WTC11 (cell line): ENCODE results near the gene CCDC116.

ENCODE experiments used
- CDX4 ChIP-seq: fragments of 250-450 bp; sonication (Bioruptor Pico); IDR thresholded peaks from 2 replicates; pipeline ENCODE4 v1.9.0; 2021; ENCODE audit warnings: moderate library complexity, mild to moderate bottlenecking, inconsistent platforms, borderline replicate concordance
- ESRRA ChIP-seq: sonication (generic); formaldehyde crosslinking; IDR thresholded peaks from 2 replicates; pipeline ENCODE4 v1.8.1; 2022; ENCODE audit warnings: mild to moderate bottlenecking, missing genetic modification reagents, borderline replicate concordance
- IRF2 ChIP-seq: sonication (generic); formaldehyde crosslinking; IDR thresholded peaks from 2 replicates; pipeline ENCODE4 v1.8.0; 2022; ENCODE audit warnings: low read depth, missing genetic modification reagents, borderline replicate concordance
- NR1H2 ChIP-seq: sonication (generic); formaldehyde crosslinking; IDR thresholded peaks from 2 replicates; pipeline ENCODE4 v1.9.0; 2021; ENCODE audit warnings: mild to moderate bottlenecking, moderate library complexity, missing genetic modification reagents
- SP1 ChIP-seq: sonication (generic); formaldehyde crosslinking; conservative IDR thresholded peaks from 2 replicates; pipeline ENCODE4 v1.8.1; 2022; ENCODE audit warnings: missing genetic modification reagents
- TEAD1 ChIP-seq: sonication (generic); formaldehyde crosslinking; IDR thresholded peaks from 2 replicates; pipeline ENCODE4 v1.8.0; 2022; ENCODE audit warnings: mild to moderate bottlenecking, missing genetic modification reagents
- TF ChIP-seq, protein P1 (sequence below): fragments of 200-600 bp; IDR thresholded peaks from 2 replicates; pipeline ENCODE4 v1.8.0; 2022; ENCODE audit warnings: antibody characterized with exemption
- TF ChIP-seq, protein P2 (sequence below): sonication (generic); formaldehyde crosslinking; IDR thresholded peaks from 2 replicates; pipeline ENCODE4 v1.8.0; 2022; ENCODE audit warnings: mild to moderate bottlenecking, missing genetic modification reagents
- TF ChIP-seq, protein P3 (sequence below): sonication (generic); formaldehyde crosslinking; IDR thresholded peaks from 2 replicates; pipeline ENCODE4 v1.8.0; 2022; ENCODE audit warnings: mild to moderate bottlenecking, missing genetic modification reagents

GRCh38 chr22:21634844-21635243 is 2.3 kb downstream of the CCDC116 start:
- TF ChIP-seq IRF2 (CRISPR knock-in tag): no peak
- TF ChIP-seq, protein P1, sequence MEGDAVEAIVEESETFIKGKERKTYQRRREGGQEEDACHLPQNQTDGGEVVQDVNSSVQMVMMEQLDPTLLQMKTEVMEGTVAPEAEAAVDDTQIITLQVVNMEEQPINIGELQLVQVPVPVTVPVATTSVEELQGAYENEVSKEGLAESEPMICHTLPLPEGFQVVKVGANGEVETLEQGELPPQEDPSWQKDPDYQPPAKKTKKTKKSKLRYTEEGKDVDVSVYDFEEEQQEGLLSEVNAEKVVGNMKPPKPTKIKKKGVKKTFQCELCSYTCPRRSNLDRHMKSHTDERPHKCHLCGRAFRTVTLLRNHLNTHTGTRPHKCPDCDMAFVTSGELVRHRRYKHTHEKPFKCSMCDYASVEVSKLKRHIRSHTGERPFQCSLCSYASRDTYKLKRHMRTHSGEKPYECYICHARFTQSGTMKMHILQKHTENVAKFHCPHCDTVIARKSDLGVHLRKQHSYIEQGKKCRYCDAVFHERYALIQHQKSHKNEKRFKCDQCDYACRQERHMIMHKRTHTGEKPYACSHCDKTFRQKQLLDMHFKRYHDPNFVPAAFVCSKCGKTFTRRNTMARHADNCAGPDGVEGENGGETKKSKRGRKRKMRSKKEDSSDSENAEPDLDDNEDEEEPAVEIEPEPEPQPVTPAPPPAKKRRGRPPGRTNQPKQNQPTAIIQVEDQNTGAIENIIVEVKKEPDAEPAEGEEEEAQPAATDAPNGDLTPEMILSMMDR: no peak
- TF ChIP-seq NR1H2 (CRISPR knock-in tag): no peak
- TF ChIP-seq ESRRA (CRISPR knock-in tag): no peak
- no peak for TF ChIP-seq CDX4 (CRISPR knock-in tag)
- TF ChIP-seq, protein P2, sequence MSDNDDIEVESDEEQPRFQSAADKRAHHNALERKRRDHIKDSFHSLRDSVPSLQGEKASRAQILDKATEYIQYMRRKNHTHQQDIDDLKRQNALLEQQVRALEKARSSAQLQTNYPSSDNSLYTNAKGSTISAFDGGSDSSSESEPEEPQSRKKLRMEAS (CRISPR knock-in tag): no peak
- TF ChIP-seq, protein P3, sequence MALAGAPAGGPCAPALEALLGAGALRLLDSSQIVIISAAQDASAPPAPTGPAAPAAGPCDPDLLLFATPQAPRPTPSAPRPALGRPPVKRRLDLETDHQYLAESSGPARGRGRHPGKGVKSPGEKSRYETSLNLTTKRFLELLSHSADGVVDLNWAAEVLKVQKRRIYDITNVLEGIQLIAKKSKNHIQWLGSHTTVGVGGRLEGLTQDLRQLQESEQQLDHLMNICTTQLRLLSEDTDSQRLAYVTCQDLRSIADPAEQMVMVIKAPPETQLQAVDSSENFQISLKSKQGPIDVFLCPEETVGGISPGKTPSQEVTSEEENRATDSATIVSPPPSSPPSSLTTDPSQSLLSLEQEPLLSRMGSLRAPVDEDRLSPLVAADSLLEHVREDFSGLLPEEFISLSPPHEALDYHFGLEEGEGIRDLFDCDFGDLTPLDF (CRISPR knock-in tag): no peak
- TF ChIP-seq TEAD1 (CRISPR knock-in tag): no peak
- TF ChIP-seq SP1: no peak
